Activated CD4-positive, alpha-beta T cell treated with anti-CD3 and anti-CD28 coated beads, Interleukin-10, Interleukin-2, amounts not matched to agents 100 ng/mL and 50 ng/mL, durations not matched to agents 16 hours and 8 hours (primary cell): ENCODE results near the gene CAB39L.
A peak's percentile ranks its signal among the peaks of the same experiment; 100 is the strongest.

Experiments
- DNase-seq: peaks from one replicate; pipeline ENCODE4 v3.0.0-alpha.2; 2020

CAB39L gene

GRCh38 chr13:49441312-49441711 lies 2.6 kb downstream of the CAB39L start:
- DNase-seq, result no peak

GRCh38 chr13:49439609-49440008 lies 4.3 kb downstream of the CAB39L start:
- no peak for DNase-seq

GRCh38 chr13:49437705-49438104 lies 6.2 kb downstream of the CAB39L start:
- DNase-seq, result no peak

GRCh38 chr13:49436890-49437289 lies 7.0 kb downstream of the CAB39L start:
- DNase-seq, result no peak

- no peak for DNase-seq
These were observed 7.9 kb downstream of the CAB39L start for GRCh38 chr13:49435992-49436391.

- no peak for DNase-seq
These were observed 14.7 kb downstream of the CAB39L start for GRCh38 chr13:49429121-49429520.

- no peak for DNase-seq
These were observed 15.7 kb downstream of the CAB39L start for GRCh38 chr13:49428041-49428763.

GRCh38 chr13:49424011-49424560 lies 19.8 kb downstream of the CAB39L start:
- no peak for DNase-seq

GRCh38 chr13:49421391-49421790 lies 22.5 kb downstream of the CAB39L start:
- peak; percentile 43 for DNase-seq

- DNase-seq, result no peak
These were observed 24.6 kb downstream of the CAB39L start for GRCh38 chr13:49419276-49419675.

- no peak for DNase-seq
These were observed 25.7 kb downstream of the CAB39L start for GRCh38 chr13:49418206-49418605.

GRCh38 chr13:49417161-49417560 lies 26.7 kb downstream of the CAB39L start:
- no peak for DNase-seq

GRCh38 chr13:49412749-49413148 lies 31.1 kb downstream of the CAB39L start:
- DNase-seq, result no peak

GRCh38 chr13:49411353-49411752 lies 32.5 kb downstream of the CAB39L start:
- no peak for DNase-seq

GRCh38 chr13:49410477-49410876 lies 33.4 kb downstream of the CAB39L start:
- no peak for DNase-seq

GRCh38 chr13:49410006-49410405 lies 33.9 kb downstream of the CAB39L start:
- no peak for DNase-seq

- no peak for DNase-seq
These were observed 34.9 kb downstream of the CAB39L start for GRCh38 chr13:49409008-49409407.

- no peak for DNase-seq
These were observed 35.9 kb downstream of the CAB39L start for GRCh38 chr13:49407936-49408335.

- DNase-seq, result no peak
These were observed 36.8 kb downstream of the CAB39L start for GRCh38 chr13:49407068-49407467.

GRCh38 chr13:49404703-49405020 lies 39.2 kb downstream of the CAB39L start:
- no peak for DNase-seq

GRCh38 chr13:49403996-49404702 lies 39.7 kb downstream of the CAB39L start:
- DNase-seq, result no peak

- DNase-seq, result no peak
These were observed 42.9 kb downstream of the CAB39L start for GRCh38 chr13:49400755-49401659.

- DNase-seq, result no peak
These were observed 43.9 kb downstream of the CAB39L start for GRCh38 chr13:49399801-49400472.
